RPMI8226 (cell line): ENCODE results near the gene MPP2.
A peak's percentile ranks its signal among the peaks of the same experiment; 100 is the strongest.
"Not testable (repeated sequence)": the region's sequence is repeated elsewhere in the genome, so short reads cannot be mapped to it uniquely, and the experiment has no call there.

Experiments
- DNase-seq: peaks from one replicate; pipeline ENCODE4 v3.0.0-alpha.2; 2015

Gene MPP2

GRCh38 chr17:43873815-43874214 is 33.5 kb downstream of the MPP2 start:
- no peak for DNase-seq

GRCh38 chr17:43873091-43873490 is 34.2 kb downstream of the MPP2 start:
- DNase-seq, result no peak

DNA sequence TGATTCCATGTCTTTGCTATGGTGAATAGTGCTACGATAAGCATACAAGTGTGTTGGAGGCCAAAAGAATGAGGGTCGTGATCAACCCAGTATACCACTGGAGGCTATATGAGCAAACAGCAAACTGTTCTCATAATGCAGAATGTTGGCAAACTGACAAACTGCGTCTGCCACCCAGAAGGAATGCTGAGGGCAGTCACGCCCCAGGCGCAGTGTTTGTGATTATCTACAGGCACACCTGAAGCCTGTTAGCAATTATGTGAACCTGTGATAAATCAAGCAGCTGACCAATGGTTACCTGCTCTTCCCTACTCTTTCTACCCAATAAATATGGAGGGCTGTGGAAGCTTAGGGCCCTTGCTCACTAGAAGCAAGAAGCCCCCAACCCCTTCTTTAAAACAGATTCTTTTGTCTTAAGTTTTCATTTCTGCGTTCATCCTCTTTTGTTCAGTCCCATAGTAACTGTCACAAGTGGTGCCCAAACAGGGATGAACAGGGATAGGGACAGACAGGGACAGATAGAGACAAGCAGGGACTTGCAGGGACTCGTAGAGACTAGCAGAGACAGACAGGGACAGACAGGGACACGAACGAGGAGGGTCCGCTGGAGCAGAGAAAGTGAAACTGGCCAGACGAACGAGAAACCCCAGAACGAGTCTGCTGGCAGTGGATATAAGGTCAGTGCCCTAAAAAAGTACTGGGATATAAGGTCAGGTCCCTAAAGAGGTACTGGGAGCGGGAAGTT is 35.2 kb downstream of the MPP2 start:
- no peak for DNase-seq

- DNase-seq, result not testable (repeated sequence)
Observed at GRCh38 chr17:43869031-43869430, 38.3 kb downstream of the MPP2 start.

DNA sequence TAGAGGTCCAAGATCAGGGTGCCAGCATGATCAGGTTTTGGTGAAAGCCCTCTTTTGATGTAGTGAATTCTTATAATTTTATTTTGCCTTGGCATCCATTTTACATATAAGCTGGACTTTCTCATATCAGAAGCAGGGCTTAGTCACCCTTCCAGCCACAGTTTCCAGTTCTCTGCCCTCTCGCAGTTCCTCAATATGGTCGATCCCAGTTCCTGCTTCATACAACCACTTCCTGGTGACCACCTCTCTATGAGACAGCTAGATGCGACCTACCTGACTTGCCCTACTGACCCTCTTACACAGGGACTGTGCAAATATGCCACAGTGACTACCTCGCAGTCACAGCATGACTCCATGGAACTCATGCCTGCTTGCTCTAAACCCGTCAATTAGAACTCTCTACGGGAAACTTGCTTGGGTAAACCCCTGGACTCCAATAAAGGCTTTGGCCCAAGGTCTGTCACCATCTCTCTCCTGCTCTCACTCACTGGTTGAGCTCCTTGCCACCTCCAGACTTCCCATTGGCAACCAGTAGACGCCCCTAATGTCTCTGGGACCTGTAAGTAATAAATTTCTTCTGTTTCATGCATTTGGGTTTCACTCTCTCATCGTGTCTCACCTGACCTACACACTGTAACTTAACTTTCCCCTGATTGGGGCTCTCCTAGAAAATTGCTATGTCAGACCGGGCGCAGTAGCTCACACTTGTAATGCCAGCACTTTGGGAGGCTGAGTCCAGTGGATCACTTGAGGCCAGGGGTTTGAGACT is 38.9 kb downstream of the MPP2 start:
- DNase-seq, result no peak

DNA sequence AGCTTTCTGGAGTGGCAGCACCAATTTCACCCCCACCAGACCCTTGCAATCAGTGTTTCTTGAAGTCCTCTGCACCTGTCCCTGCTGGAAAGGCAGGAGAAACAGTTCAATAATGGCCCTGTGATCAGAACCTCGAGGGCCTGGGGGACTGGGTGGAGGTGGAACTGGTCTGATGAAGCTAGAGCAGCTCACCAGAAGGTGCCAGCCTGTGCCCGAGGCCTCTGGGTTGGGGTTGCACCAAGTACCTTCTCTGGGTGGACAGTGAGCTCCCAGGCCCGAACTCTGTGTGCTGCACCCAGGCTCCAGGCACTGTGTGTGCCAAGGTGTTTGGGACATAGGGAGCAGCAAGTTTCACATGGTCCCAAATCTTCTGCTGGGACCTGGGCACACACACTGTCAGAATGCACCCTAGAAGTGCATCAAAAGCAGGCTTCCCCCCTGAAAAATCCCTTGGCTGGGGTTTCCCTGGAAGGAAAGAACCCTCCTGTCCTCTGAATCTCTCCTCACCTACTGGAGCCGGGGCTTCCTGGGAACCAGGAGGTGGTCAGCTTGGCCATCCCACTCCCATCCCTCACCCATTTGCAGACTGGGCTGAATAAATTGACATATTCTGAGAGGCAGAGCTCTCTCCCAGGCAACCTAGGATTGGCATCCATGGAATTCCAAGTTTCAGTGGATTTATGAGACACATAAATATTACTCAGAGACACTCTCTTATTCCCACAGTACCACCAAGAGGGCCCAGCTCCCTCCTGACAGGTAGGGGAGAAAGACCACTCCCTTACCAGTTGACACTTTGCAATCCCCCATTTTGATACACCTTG is 43.0 kb downstream of the MPP2 start:
- DNase-seq, result no peak

GRCh38 chr17:43861960-43862359 is 45.4 kb downstream of the MPP2 start:
- DNase-seq, result no peak

DNA sequence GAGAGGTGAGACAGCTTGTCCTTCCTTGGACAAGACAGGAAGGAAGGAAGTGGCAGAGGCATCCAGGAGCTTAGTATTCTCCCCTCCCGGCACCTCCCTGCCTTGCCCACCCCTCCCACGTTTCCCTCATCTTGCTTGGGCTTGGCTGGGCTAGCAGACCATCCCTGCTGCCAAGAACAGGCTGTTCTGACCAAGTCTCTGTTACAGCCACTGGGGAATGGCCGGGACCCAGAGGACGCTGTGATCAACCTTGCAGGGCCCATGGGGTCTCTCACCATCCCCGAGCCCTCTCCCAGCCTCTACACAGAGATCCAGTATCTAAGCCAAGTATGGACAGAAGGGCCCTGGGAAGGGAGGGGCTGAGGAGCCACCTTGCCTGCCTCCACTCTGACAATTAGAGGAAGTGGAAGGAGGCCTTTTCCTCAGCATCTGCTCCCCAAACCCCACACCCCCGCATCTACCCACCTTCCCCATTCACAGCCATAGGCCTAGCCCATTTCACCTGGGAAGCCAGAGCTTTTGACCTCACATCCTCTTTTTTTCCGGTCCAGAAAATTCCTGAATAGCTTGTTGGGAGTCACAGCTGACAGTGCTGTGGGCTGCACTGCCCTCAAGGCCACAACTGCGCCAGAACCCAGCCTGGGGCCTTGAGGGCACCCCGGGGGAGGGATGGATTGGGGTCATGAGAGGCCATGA is 46.3 kb downstream of the MPP2 start:
- no peak for DNase-seq

GRCh38 chr17:43860077-43860725 is 47.1 kb downstream of the MPP2 start:
- no peak for DNase-seq

DNA sequence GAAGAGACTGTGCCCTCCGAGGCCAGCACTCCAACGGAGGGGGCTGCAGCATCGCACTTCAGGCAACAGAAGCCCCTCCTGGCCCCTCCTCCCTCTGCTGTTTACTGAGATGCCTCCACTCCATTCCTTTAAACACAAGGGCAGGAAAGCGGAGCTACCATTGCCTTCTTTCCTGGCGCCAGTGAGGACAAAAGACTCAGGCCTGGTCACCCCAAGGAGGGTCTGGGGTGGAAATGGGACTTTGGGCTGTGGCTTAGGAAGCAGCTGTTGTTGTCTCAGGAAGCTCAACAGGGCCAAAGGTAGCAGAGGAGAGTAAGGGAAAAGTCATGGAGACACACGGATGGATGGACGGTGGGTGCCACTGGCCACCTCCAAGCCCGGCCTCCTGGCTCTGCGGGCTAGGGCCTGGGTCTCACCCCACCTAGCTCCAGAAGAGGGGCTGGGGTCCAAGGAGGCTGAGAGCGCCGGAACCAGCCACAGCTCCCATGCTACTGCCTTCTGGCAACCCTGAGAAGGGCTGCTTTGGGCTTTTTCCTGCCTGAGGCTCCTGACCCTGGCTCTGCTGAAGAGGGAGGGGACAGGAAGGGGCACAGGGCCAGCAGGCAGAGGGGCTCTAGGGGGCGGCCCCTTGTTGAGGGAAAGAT is 49.3 kb downstream of the MPP2 start:
- no peak for DNase-seq

- no peak for DNase-seq
Observed at GRCh38 chr17:43857141-43857540, 50.2 kb downstream of the MPP2 start.

- DNase-seq, result no peak
Observed at GRCh38 chr17:43856141-43856540, 51.2 kb downstream of the MPP2 start.

DNA sequence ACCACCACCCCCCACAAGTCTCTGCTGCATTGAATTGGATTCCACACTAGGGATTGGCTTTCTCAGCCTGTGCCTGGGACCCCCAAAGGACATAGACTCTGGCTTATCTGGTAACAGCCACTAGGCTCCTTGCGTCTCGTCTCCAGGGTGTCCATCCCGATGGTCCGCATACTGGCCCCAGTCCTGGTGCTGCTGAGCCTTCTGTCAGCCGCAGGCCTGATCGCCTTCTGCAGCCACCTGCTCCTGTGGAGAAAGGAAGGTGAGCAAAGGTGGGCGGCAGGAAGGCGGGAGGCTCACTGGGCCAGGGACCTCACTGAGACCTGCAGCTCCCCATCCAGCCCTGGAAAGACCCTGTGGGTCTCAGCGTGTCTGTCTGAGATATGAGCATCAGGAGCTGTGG is 52.3 kb downstream of the MPP2 start:
- no peak for DNase-seq

- no peak for DNase-seq
Observed at GRCh38 chr17:43854498-43854897, 52.8 kb downstream of the MPP2 start.

DNA sequence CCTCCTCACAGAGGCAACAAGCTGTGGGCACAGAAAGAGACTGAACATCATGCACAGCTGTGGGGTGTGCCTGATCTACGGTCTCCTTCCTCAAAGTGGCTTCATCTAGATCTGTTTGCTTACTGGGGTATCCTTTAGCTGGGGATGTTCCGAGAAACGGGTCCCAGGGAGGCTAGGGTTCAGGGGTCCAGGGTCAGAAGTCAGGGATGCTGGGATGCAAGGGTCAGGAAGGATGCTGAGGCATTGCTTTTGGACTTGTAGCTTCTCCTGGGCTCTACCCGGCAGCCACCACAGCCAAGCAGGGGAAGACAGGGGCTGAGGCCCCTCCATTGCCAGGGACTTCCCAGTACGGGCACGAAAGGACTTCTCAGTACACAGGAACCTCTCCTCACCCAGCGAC is 53.8 kb downstream of the MPP2 start:
- no peak for DNase-seq

DNA sequence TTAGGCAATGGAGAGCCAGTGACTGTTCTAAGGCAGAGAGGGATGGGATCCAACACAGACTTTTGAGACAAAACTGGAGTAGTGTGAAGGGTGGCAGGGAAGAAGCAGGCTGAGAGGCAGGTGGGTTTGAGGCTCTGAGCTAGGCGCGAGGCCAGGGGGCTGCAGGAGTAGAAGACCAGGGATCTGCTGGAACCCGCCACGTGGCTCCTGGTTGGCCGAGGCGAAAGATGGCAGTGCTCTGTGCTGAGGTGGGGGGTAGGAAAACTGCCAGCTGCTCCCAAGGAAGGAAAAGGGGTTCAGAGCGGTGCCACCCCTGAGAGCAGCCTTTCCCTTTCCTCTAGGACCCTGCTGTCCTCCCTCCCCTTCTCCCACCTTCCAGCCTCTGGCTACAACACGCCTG is 54.8 kb downstream of the MPP2 start:
- no peak for DNase-seq

DNA sequence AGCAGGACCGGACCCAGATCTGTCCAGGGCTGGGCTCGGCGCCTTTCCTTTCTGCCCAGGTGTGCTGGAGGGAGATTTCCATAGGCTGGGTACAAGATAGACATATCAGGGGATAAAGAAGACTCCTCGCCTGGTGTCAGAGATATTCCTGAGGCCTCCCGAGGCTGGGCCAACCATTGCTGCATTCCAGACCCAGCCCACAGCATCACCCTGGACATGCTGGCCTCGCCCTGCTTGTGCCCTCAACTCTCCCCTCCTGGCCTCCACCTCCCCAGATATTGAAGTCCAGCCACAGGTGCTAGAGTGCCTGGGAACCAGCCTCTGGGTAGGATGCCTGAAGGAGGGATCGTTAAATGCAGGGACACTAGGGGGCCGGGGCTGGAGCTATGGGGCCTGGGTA is 58.2 kb downstream of the MPP2 start:
- DNase-seq, result no peak

GRCh38 chr17:43848601-43849000 is 58.7 kb downstream of the MPP2 start:
- DNase-seq, result no peak

GRCh38 chr17:43846963-43847371 is 60.4 kb downstream of the MPP2 start, which contains the start of gene CD300LG:
Gene CD300LG (plus strand): TSS chr17:43847176. CDS start chr17:43847217, 41 bp downstream.
- no peak for DNase-seq

DNA sequence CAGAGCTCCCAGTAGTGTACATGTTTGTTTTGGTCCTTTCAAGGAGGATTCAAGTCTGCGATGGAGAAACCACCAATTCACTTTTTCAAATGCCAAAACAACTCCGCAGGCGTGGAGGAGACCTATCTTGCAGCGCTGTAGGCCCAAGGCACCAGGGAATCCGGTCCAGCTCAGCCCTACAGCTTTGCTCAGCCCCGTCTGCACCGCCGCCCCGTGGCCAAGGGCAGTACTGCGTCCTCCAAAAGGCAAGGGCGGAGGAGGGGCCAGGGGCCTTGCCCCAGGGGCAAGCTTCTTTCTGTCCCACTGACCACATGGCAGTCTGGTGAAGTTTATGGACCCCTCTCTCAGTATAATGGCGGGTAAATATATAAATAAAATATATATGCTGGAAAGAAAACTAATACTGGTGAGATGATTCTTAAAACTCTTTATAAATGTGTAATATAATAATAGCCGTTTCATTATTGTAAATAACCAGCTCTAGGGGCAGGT is 61.1 kb downstream of the MPP2 start:
- peak; percentile 71 for DNase-seq

- no peak for DNase-seq
Observed at GRCh38 chr17:43845766-43846165, 61.6 kb downstream of the MPP2 start.

DNA sequence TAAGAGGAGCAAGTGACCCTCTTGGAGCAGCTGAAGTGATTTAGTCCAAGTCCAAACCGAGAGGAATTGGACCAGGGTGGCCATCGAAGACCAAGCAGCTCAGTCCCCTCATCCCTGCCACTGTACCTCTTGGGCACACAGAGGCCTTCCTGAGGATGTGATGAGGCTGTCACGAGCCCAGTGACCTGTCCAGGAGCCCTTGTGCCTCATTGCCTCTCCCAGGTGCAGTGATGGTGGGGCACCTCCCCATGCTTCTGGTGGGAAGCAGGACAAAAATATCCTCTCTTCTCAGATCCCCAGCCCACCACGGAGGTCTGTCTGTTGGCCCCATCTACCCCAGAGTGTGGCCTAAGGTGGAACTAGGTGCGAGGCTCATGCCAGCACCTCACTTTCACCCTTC is 63.1 kb downstream of the MPP2 start:
- DNase-seq, result no peak
